Measurements from ENCODE around the gene KIF26B. TPM values are rescaled to one million over a fixed set of nuclear protein-coding genes. Genes with fewer than 3 reads are reported as not detected.

The KIF26B gene
- total and polyA plus RNA-seq, 8 donors = 0.27 to 4.5 (median 0.63) TPM

GRCh38 chr1:245621589-245621988 is 466.8 kb downstream of the KIF26B start:
- DNase-seq (no peak), ATAC-seq (no peak), FAIRE-seq (no peak)
- Histone ChIP-seq H3K4me1 (no peaks in the 10 kb centered on the region), H3K27ac (no peak overlapping the region), H3K4me3 (no peak overlapping the region), H3K9me3 (no peaks in the 10 kb centered on the region), H3K27me3 (no peaks in the 10 kb centered on the region), H3K36me3 (no peaks in the 10 kb centered on the region)
- 51% methylated on average over 5 of the region's 5 CpGs for WGBS, 2 donors
- intact Hi-C loops (cut with DNase I) = no loop called here
- TF ChIP-seq CTCF (IDR thresholded peaks at IDR 0.05) = no peak

GRCh38 chr1:245622332-245623014 is 467.7 kb downstream of the KIF26B start:
- H3K4me3 ChIP-seq = no peak overlapping the region
- intact Hi-C loops (cut with DNase I) = no loop called here
- no peak for ATAC-seq
- FAIRE-seq = no peak
- H3K27ac ChIP-seq = no peak overlapping the region
- TF ChIP-seq CTCF (IDR thresholded peaks at IDR 0.05) = no peak
- H3K4me1 ChIP-seq = no peaks in the 10 kb centered on the region
- no peaks in the 10 kb centered on the region for H3K36me3 ChIP-seq
- H3K27me3 ChIP-seq = no peaks in the 10 kb centered on the region
- DNase-seq = no peak
- no peaks in the 10 kb centered on the region for H3K9me3 ChIP-seq
- 80 to 86% methylated on average over 18 of the region's 18 CpGs for WGBS, 2 donors

GRCh38 chr1:245641384-245641783 is 486.6 kb downstream of the KIF26B start:
- Histone ChIP-seq H3K9me3 (no peaks in the 10 kb centered on the region), H3K27me3 (no peaks in the 10 kb centered on the region), H3K4me3 (no peak overlapping the region), H3K36me3 (no peaks in the 10 kb centered on the region), H3K27ac (no peak overlapping the region), H3K4me1 (no peaks in the 10 kb centered on the region)
- DNase-seq = no peak
- TF ChIP-seq CTCF (IDR thresholded peaks at IDR 0.05) = no peak
- no peak for ATAC-seq
- no peak for FAIRE-seq
- WGBS, 2 donors = 89 to 100% methylated on average over 1 of the region's 1 CpG
- intact Hi-C loops (cut with DNase I) = no loop called here

- Histone ChIP-seq H3K27ac (no peak overlapping the region), H3K36me3 (no peaks in the 10 kb centered on the region), H3K4me3 (no peak overlapping the region), H3K27me3 (no peaks in the 10 kb centered on the region), H3K4me1 (no peaks in the 10 kb centered on the region), H3K9me3 (no peaks in the 10 kb centered on the region)
- FAIRE-seq (no peak), DNase-seq (no peak), ATAC-seq (no peak)
- intact Hi-C loops (cut with DNase I) = no loop called here
- TF ChIP-seq CTCF (IDR thresholded peaks at IDR 0.05) = no peak
- 13 to 15% methylated on average over 4 of the region's 4 CpGs for WGBS, 2 donors
Measured at GRCh38 chr1:245645406-245645805, 490.6 kb downstream of the KIF26B start.

GRCh38 chr1:245645894-245646293 is 491.1 kb downstream of the KIF26B start:
- no peak for TF ChIP-seq CTCF (IDR thresholded peaks at IDR 0.05)
- Histone ChIP-seq H3K36me3 (no peaks in the 10 kb centered on the region), H3K27me3 (no peaks in the 10 kb centered on the region), H3K27ac (no peak overlapping the region), H3K4me3 (no peak overlapping the region), H3K4me1 (no peaks in the 10 kb centered on the region), H3K9me3 (no peaks in the 10 kb centered on the region)
- intact Hi-C loops (cut with DNase I) = no loop called here
- FAIRE-seq = no peak
- 52 to 64% methylated on average over 9 of the region's 9 CpGs for WGBS, 2 donors
- no peak for DNase-seq
- no peak for ATAC-seq

Measured in pancreas (tissue), 10 donors.